Stimulated activated CD4-positive, alpha-beta T cell treated with anti-CD3 and anti-CD28 coated beads, Interleukin-12 subunit alpha, Interleukin-12 subunit beta, amount 100 ng/mL, for 48 hours (primary cell): ENCODE measurements around the gene DNMT1.
"Not testable (repeated sequence)": the region's sequence is repeated elsewhere in the genome, so short reads cannot be mapped to it uniquely, and the experiment has no call there.

Experiments used
- DNase-seq, 3 donors: peaks; one replicate each; pipeline ENCODE4 v3.0.0-alpha.2; 2020; ENCODE audit warnings: low read depth in 2 of 3, low spot score in 1 of 3

Gene DNMT1

GRCh38 chr19:10184636-10185035 lies 10.1 kb downstream of the DNMT1 start:
- DNase-seq: no peak

GRCh38 chr19:10183926-10184325 lies 10.8 kb downstream of the DNMT1 start:
- DNase-seq: no peak

GRCh38 chr19:10182847-10183246 lies 11.9 kb downstream of the DNMT1 start:
- no peak for DNase-seq

GRCh38 chr19:10182076-10182475 lies 12.7 kb downstream of the DNMT1 start:
- no peak for DNase-seq

- DNase-seq: no peak
Measured at GRCh38 chr19:10180459-10180858, 14.3 kb downstream of the DNMT1 start.

- DNase-seq: not testable (repeated sequence)
Measured at GRCh38 chr19:10180024-10180423, 14.7 kb downstream of the DNMT1 start.

- DNase-seq: no peak
Measured at GRCh38 chr19:10173527-10173926, 21.2 kb downstream of the DNMT1 start.

GRCh38 chr19:10168386-10168948 lies 26.3 kb downstream of the DNMT1 start:
- DNase-seq: no peak

GRCh38 chr19:10167459-10167858 lies 27.3 kb downstream of the DNMT1 start:
- no peak for DNase-seq

GRCh38 chr19:10166501-10166900 lies 28.3 kb downstream of the DNMT1 start:
- not testable (repeated sequence) for DNase-seq

- DNase-seq: no peak
Measured at GRCh38 chr19:10166046-10166445, 28.7 kb downstream of the DNMT1 start.

- no peak for DNase-seq
Measured at GRCh38 chr19:10163536-10163935, 31.2 kb downstream of the DNMT1 start.

- no peak for DNase-seq
Measured at GRCh38 chr19:10159610-10160009, 35.1 kb downstream of the DNMT1 start.

GRCh38 chr19:10158485-10158884 lies 36.3 kb downstream of the DNMT1 start:
- DNase-seq: no peak

GRCh38 chr19:10158071-10158470 lies 36.7 kb downstream of the DNMT1 start:
- DNase-seq: no peak

- DNase-seq: no peak
Measured at GRCh38 chr19:10155839-10156238, 38.9 kb downstream of the DNMT1 start.

- DNase-seq: no peak
Measured at GRCh38 chr19:10152100-10152499, 42.7 kb downstream of the DNMT1 start.

- no peak for DNase-seq
Measured at GRCh38 chr19:10151521-10151920, 43.2 kb downstream of the DNMT1 start.

GRCh38 chr19:10149427-10149826 lies 45.3 kb downstream of the DNMT1 start:
- no peak for DNase-seq

- no peak for DNase-seq
Measured at GRCh38 chr19:10146142-10146541, 48.6 kb downstream of the DNMT1 start.

GRCh38 chr19:10145031-10145430 lies 49.7 kb downstream of the DNMT1 start:
- no peak for DNase-seq

- DNase-seq: no peak
Measured at GRCh38 chr19:10144361-10144760, 50.4 kb downstream of the DNMT1 start.

GRCh38 chr19:10143681-10144080 lies 51.1 kb downstream of the DNMT1 start:
- no peak for DNase-seq
